HL-60 (cell line): Measurements from ENCODE around the gene BCL7C.

Source experiments
- DNase-seq, 2 experiments: peaks; one replicate each; pipeline ENCODE4 v3.0.0-alpha.2; 2010 to 2020; ENCODE audit warnings: low read depth in 1 of 2, low spot score in 1 of 2
- H3K27ac ChIP-seq: fragments of 250-450 bp; sonication (Bioruptor Pico); replicated peaks from 2 replicates; pipeline ENCODE4 v1.5.1; 2020; ENCODE audit warnings: mild to moderate bottlenecking, moderate library complexity
- H3K27me3 ChIP-seq: fragments of 250-450 bp; sonication (Bioruptor Pico); 2 replicates; pipeline ENCODE4 v1.5.1; 2021; ENCODE audit warnings: mild to moderate bottlenecking, moderate library complexity; ENCODE audit not compliant: insufficient read depth, poor library complexity, severe bottlenecking
- H3K4me3 ChIP-seq: replicated peaks from 2 replicates; pipeline ENCODE4 v1.5.1; 2011; ENCODE audit warnings: mild to moderate bottlenecking, control low read depth, low read length; ENCODE audit not compliant: insufficient read depth
- GABPA ChIP-seq: IDR thresholded peaks from 2 replicates; pipeline ENCODE4 v1.6.1; 2012; ENCODE audit warnings: low read depth
- POLR2AphosphoS5 ChIP-seq: IDR thresholded peaks from 2 replicates; pipeline ENCODE4 v1.6.1; 2012; ENCODE audit warnings: low read depth
- SPI1 ChIP-seq: IDR thresholded peaks from 2 replicates; pipeline ENCODE4 v1.6.1; 2012; ENCODE audit warnings: low read depth, mild to moderate bottlenecking, borderline replicate concordance
- TF ChIP-seq, protein P1 (sequence below): IDR thresholded peaks from 2 replicates; pipeline ENCODE4 v1.6.1; 2012; ENCODE audit warnings: low read depth; ENCODE audit not compliant: insufficient replicate concordance
- TF ChIP-seq, protein P2 (sequence below): IDR thresholded peaks from one replicate; pipeline ENCODE4 v1.5.1; 2011; ENCODE audit warnings: low read length, control low read depth, inconsistent platforms; ENCODE audit not compliant: insufficient read depth

The BCL7C gene

DNA sequence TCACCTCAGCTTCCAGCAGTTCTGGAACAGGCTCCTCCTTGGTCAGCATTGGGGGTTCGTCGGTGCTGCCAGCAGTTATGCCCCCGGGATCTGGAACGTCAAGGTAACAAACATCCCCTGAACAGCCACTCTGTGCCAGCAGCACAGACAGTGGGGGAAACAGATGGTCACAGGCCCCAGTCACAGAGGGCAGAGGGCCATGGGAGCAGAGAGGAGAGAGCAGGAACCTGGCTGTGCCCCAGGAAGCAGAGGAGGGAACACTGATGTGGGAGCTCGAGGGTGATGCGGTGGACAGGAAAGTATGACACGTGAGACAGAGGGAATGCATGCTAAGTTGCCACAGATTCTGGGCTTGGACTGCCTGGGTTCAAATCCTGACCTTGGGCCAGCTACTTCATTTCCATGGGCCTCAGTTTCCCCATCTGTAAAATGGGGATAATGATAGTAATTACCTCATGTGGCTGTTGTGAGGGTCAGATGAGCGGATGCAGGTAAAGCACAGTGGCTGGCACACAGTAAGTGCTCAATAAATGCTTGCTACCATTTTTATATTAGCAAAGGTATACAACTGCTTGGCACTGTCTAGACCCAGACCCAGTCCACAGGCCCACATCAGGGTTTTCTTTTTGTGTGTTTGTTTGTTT, 4.9 kb downstream of the BCL7C start:
- no peak for TF ChIP-seq POLR2AphosphoS5
- TF ChIP-seq, protein P1, sequence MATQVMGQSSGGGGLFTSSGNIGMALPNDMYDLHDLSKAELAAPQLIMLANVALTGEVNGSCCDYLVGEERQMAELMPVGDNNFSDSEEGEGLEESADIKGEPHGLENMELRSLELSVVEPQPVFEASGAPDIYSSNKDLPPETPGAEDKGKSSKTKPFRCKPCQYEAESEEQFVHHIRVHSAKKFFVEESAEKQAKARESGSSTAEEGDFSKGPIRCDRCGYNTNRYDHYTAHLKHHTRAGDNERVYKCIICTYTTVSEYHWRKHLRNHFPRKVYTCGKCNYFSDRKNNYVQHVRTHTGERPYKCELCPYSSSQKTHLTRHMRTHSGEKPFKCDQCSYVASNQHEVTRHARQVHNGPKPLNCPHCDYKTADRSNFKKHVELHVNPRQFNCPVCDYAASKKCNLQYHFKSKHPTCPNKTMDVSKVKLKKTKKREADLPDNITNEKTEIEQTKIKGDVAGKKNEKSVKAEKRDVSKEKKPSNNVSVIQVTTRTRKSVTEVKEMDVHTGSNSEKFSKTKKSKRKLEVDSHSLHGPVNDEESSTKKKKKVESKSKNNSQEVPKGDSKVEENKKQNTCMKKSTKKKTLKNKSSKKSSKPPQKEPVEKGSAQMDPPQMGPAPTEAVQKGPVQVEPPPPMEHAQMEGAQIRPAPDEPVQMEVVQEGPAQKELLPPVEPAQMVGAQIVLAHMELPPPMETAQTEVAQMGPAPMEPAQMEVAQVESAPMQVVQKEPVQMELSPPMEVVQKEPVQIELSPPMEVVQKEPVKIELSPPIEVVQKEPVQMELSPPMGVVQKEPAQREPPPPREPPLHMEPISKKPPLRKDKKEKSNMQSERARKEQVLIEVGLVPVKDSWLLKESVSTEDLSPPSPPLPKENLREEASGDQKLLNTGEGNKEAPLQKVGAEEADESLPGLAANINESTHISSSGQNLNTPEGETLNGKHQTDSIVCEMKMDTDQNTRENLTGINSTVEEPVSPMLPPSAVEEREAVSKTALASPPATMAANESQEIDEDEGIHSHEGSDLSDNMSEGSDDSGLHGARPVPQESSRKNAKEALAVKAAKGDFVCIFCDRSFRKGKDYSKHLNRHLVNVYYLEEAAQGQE: no peak
- TF ChIP-seq, protein P2, sequence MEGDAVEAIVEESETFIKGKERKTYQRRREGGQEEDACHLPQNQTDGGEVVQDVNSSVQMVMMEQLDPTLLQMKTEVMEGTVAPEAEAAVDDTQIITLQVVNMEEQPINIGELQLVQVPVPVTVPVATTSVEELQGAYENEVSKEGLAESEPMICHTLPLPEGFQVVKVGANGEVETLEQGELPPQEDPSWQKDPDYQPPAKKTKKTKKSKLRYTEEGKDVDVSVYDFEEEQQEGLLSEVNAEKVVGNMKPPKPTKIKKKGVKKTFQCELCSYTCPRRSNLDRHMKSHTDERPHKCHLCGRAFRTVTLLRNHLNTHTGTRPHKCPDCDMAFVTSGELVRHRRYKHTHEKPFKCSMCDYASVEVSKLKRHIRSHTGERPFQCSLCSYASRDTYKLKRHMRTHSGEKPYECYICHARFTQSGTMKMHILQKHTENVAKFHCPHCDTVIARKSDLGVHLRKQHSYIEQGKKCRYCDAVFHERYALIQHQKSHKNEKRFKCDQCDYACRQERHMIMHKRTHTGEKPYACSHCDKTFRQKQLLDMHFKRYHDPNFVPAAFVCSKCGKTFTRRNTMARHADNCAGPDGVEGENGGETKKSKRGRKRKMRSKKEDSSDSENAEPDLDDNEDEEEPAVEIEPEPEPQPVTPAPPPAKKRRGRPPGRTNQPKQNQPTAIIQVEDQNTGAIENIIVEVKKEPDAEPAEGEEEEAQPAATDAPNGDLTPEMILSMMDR: no peak
- no peak for TF ChIP-seq SPI1
- no peak for TF ChIP-seq GABPA
- H3K27ac ChIP-seq: no peak overlapping the region
- H3K27me3 ChIP-seq: no peaks in the 10 kb centered on the region
- no peak for DNase-seq
- no peak overlapping the region for H3K4me3 ChIP-seq

DNA sequence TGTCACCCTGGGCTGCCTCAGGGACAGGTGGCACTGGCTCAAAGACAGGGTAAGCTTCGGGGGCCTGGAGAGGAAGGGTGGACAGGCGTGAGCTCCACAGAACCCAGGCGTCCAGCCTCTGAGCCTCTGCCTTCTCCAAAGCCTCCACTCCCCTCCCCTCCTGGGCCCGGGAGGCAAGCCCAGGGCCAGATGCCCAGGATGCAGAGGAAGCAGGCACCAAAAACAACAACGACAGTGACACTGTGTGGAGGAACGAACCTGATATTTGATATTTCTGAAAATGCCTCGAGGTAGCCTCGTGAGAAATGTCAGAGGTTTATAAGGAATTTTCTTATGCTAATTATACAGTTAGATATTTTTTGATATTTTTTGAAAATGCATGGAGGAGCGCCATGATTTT, 6.0 kb downstream of the BCL7C start:
- DNase-seq: no peak
- Histone ChIP-seq H3K4me3 (no peak overlapping the region), H3K27me3 (no peaks in the 10 kb centered on the region), H3K27ac (no peak overlapping the region)
- TF ChIP-seq, protein P2: no peak

DNA sequence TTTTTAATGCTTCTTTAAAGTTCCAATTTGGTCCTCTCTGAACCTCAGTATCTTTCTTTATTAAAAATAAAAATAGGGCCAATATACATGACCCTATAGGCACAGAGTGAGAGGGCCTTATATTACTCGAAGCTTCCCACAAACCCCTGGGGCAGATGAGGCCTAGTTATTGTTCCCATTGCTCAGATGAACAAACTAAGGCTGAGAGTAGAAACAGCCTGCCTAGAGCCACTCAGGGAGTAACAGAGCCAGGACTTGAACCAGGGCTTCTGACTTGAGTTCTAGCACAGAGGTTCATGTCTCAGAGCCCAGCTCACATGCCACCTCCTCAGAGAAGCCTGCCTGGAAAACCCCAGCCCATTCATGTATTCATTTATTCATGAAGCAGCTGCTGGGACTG, 7.7 kb downstream of the BCL7C start:
- no peak overlapping the region for H3K4me3 ChIP-seq
- TF ChIP-seq SPI1 (no peak), GABPA (no peak), POLR2AphosphoS5 (no peak)
- TF ChIP-seq, protein P2: no peak
- TF ChIP-seq, protein P1: no peak
- no peak for DNase-seq
- no peaks in the 10 kb centered on the region for H3K27me3 ChIP-seq
- no peak overlapping the region for H3K27ac ChIP-seq

DNA sequence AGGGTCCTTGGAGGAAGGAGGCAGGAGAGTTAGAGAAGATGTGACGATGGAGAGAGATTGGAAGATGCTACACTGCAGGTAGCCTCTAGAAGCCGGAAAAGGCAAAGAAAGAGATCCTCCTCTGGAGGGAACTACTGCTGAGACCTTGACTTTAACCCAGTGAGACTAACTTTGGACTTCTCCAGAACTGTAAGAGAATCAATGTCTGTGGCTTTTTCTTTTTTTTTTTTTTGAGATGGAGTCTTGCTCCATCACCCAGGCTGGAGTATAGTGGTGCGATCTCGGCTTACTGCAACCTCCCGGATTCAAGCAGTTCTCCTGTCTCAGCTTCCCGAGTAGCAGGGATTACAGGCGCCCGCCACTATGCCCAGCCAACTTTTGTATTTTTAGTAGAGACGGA, 8.7 kb downstream of the BCL7C start:
- no peak for DNase-seq
- Histone ChIP-seq H3K27ac (no peak overlapping the region), H3K4me3 (no peak overlapping the region), H3K27me3 (no peaks in the 10 kb centered on the region)
- TF ChIP-seq POLR2AphosphoS5 (no peak), GABPA (no peak), SPI1 (no peak)
- TF ChIP-seq, protein P1: no peak
- TF ChIP-seq, protein P2: no peak
